Cardiac fibroblast (primary cell): ENCODE results near the gene PLEKHA4.
"Not testable (repeated sequence)": the region's sequence is repeated elsewhere in the genome, so short reads cannot be mapped to it uniquely, and the experiment has no call there.

Source experiments
- DNase-seq, 2 donors: peaks; one replicate each; pipeline versions ENCODE4 v3.0.0 to v3.0.0-alpha.2; 2010; ENCODE audit warnings: low read depth in 2 of 2
- H3K4me3 ChIP-seq, 2 donors: replicated peaks in 1 of 2; 1 replicate in 1 of 2; 2 replicates in 1 of 2; pipeline ENCODE4 v1.5.1; 2011; ENCODE audit warnings: low read depth in 2 of 2, low read length in 2 of 2, mild to moderate bottlenecking in 2 of 2, moderate library complexity in 1 of 2
- CTCF ChIP-seq: IDR thresholded peaks from one replicate; pipeline ENCODE4 v1.5.1; 2011; ENCODE audit warnings: low read depth, mild to moderate bottlenecking, low read length, inconsistent platforms

PLEKHA4 gene

DNA sequence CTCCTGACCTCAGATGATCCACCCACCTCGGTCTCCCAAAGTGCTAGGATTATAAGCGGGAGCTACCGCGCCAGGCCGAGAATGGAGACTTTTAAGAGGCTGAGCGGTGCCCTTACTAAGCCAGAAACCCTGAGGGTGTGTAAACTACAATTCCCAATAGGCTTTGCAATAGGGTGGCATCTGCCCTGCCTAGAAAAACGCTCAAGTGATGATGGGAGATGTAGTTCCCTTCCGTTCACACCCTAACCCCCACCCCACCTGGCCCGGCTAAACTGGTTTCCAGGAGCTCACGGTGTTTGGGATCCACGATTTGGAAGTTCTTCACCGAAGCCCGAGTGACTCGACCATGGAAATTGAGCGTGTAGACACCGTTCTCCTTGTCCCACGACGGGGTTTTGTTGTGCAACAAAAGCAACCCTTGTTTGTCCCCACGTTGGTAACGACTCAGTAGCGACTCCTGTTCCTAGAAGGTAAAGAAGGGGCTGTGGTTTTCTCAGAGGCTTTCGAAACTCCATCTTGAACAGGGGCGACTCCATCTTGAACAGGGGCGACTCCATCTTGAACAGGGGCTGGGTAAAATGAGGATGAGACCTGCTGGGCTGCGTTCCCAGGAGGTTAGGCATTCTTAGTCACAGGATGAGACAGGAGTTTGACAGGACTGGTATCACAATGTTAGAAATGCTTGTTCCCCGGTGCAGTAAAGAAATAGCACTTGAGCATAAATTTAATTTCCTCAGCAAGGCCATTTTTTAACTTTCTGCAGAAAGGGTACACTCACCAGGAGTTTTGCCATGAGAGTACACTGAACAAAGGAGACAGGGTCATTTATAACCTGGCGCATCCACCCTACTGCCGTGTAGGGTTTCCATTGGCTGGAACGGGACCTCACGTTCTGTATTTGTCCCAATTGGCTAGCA, 13.6 kb upstream of the PLEKHA4 start:
- no peak overlapping the region for H3K4me3 ChIP-seq
- TF ChIP-seq CTCF, result no peak
- DNase-seq, result no peak

DNA sequence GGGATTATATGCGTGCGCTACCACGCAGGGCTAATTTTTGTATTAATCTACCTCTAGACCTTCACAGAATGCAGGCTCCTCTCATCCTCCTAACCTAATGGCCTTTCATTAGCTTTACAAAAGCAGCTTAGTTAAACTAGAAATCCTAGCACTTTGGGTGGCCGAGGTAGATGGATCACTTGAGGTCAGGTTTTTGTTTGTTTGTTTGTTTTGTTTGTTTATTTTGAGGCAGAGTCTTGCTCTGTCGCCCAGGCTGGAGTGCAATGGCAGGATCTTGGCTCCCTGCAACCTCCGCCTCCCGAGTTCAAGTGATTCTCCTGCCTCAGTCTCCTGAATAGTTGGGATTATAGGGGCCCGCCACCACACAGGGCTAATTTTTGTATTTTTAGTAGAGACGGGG, 11.3 kb upstream of the PLEKHA4 start:
- H3K4me3 ChIP-seq, DNase-seq: not testable (repeated sequence)

DNA sequence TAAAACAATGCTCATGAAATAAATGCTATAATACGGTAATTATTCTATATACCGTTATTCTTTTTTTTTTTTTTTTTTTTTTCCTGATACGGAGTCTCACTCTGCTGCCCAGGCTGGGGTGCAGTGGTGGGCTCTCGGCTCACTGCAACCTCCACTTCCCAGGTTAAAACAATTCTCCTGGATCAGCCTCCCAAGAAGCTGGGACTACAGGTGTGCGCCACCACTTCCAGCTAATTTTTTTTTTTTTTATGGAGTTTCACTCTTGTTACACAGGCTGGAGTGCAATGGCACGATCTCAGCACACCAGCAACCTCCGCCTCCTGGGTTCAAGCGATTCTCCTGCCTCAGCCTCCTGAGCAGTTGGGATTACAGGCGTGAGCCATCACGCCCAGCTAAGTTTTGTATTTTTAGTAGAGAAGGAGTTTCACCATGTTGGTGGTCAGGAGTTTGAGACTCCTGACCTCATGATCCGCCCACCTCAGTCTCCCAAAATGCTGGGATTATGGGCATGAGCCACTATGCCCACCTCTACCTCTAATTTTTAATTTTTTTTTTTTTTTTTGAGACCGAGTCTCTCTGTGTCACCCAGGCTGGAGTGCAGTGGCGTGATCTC, 10.7 kb upstream of the PLEKHA4 start:
- TF ChIP-seq CTCF, result no peak
- DNase-seq, result no peak
- no peak overlapping the region for H3K4me3 ChIP-seq

GRCh38 chr19:48878196-48879024, 10.0 kb upstream of the PLEKHA4 start:
- no peak for TF ChIP-seq CTCF
- H3K4me3 ChIP-seq, result no peak overlapping the region
- peak; percentile 61 to 97 for DNase-seq

DNA sequence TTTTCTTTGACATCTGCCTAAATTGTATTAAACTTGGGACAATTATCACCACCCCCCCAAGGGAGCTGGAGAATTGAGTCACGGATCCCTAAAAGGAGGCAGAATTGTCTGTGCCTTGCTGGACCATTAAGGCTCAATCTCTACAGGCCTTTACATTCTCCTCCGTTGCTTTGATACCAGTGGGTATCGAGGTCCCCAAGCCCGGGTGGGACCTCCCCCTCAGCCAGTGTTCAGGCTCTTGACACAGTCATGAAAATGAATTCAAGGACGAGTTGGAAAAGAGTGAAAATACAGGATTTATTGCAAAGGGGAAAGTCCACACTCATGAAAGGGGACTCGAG, 9.4 kb upstream of the PLEKHA4 start:
- no peak for TF ChIP-seq CTCF
- no peak for DNase-seq
- H3K4me3 ChIP-seq, result no peak overlapping the region

- peak; percentile 48 to 58 for DNase-seq
- H3K4me3 ChIP-seq, result peak overlapping the region; percentile 99 to 100
Observed at GRCh38 chr19:48876043-48876981, 7.9 kb upstream of the PLEKHA4 start.
